ENCODE measurements around the gene BEND6. TPM values are rescaled to one million over a fixed set of nuclear protein-coding genes. Genes with fewer than 3 reads are reported as not detected.

The BEND6 gene
- total RNA-seq, 1 experiment from 2014 or later, result 1.4 TPM

- no peak overlapping the region for H4K8ac ChIP-seq (replicated peaks; ENCODE audit: insufficient read length, low read depth, low read length)
- H3K18ac ChIP-seq (ENCODE audit: insufficient read length, low read depth, low read length), result no peak overlapping the region
- no peak overlapping the region for H3K23ac ChIP-seq (ENCODE audit: insufficient read length, low read depth, low read length)
- Mint-ChIP-seq H3K27me3 (ENCODE audit: low read depth) (no peaks in the 10 kb centered on the region), H3K27ac (peak overlapping the region; percentile 85 to 96 (median 95); a peak in 6 of 7 replicates), H3K4me3 (peak overlapping the region; percentile 34 to 41; a peak in 4 of 5 replicates), H3K36me3 (ENCODE audit: insufficient read depth in 1 of 3, low read depth in 3 of 3) (peaks cover 0 to 14% (median 11%) of the 10 kb centered on the region in 3 experiments; a peak in 5 of 7 replicates), H3K9me3 (peaks cover 7 to 15% of the 10 kb centered on the region in 2 experiments), H3K4me1 (peaks cover 68 to 71% of the 10 kb centered on the region in 2 experiments)
- no peak for DNase-seq
- H3K56ac ChIP-seq (ENCODE audit: insufficient read length, low read depth, low read length), result no peak overlapping the region
- no peak overlapping the region for H4K91ac ChIP-seq (ENCODE audit: insufficient read length, low read depth, low read length)
- no peaks in the 10 kb centered on the region; the same call in 1 of the 2 replicates for H3K27me3 ChIP-seq (ENCODE audit: insufficient read depth, low read length)
- H4K20me1 ChIP-seq (ENCODE audit: control insufficient read depth, insufficient read depth, insufficient read length), result no peaks in the 10 kb centered on the region
- no peak overlapping the region for H3K4me2 ChIP-seq (ENCODE audit: insufficient read depth, insufficient read length, low read length)
- H2BK120ac ChIP-seq (ENCODE audit: low read depth, low read length, poor library complexity, severe bottlenecking), result no peak overlapping the region
- no peaks in the 10 kb centered on the region for H3K9me3 ChIP-seq (ENCODE audit: control insufficient read depth, low read depth, low read length)
- H3K27ac ChIP-seq (ENCODE audit: insufficient read length, low read depth, low read length), result peak overlapping the region; percentile 55
- peaks cover 4% of the 10 kb centered on the region; the same call in 1 of the 2 replicates for H3K4me1 ChIP-seq (ENCODE audit: insufficient read depth, low read length)
- H2BK20ac ChIP-seq (ENCODE audit: low read depth, low read length, poor library complexity, severe bottlenecking), result no peak overlapping the region
- no peak overlapping the region for H2AK5ac ChIP-seq (ENCODE audit: insufficient read length, low read length)
- no CpG with 5 or more reads among the region's 1 CpG for WGBS (ENCODE audit: extremely low coverage, insufficient read length, low lambda C conversion rate)
- H3K4ac ChIP-seq (ENCODE audit: low read depth, low read length), result no peak overlapping the region
- no peak overlapping the region for H3K9ac ChIP-seq (ENCODE audit: extremely low read depth, insufficient read length, low read length)
- TF ChIP-seq CTCF (conservative IDR thresholded peaks at IDR 0.05), result no peak
- no peaks in the 10 kb centered on the region for H3K79me2 ChIP-seq (ENCODE audit: insufficient read depth, low read length)
- H2BK5ac ChIP-seq (ENCODE audit: insufficient read length, low read length), result no peak overlapping the region
- no peak overlapping the region for H3K14ac ChIP-seq (ENCODE audit: insufficient read depth, low read length)
- no peaks in the 10 kb centered on the region for H3K23me2 ChIP-seq (ENCODE audit: insufficient read length, low read depth, low read length, poor library complexity, severe bottlenecking)
- H2AFZ ChIP-seq (ENCODE audit: low read length), result no peak overlapping the region
- H4K5ac ChIP-seq (ENCODE audit: insufficient read length, low read depth, low read length), result no peak overlapping the region
- H2BK12ac ChIP-seq (ENCODE audit: insufficient read length, low read depth, low read length), result no peak overlapping the region
- H3T11ph ChIP-seq (ENCODE audit: low read length), result no peak overlapping the region
- no peak overlapping the region for H2BK15ac ChIP-seq (ENCODE audit: low read depth, low read length)
- no peaks in the 10 kb centered on the region for H3K79me1 ChIP-seq (ENCODE audit: insufficient read depth, low read depth, low read length, poor library complexity, severe bottlenecking)
Measured at GRCh38 chr6:57024775-57025174, 69.9 kb downstream of the BEND6 start.
